WI38 (cell line): ENCODE measurements around the gene SPATS2.
"Not testable (repeated sequence)": the region's sequence is repeated elsewhere in the genome, so short reads cannot be mapped to it uniquely, and the experiment has no call there.

ENCODE experiments used
- H3K4me3 ChIP-seq: 2 replicates; pipeline ENCODE4 v1.5.1; 2011; ENCODE audit warnings: low read depth, mild to moderate bottlenecking, control low read depth, low read length
- CTCF ChIP-seq: IDR thresholded peaks from 2 replicates; pipeline ENCODE4 v1.5.1; 2012; ENCODE audit warnings: low read depth, mild to moderate bottlenecking, control low read depth, low read length

Gene SPATS2

GRCh38 chr12:49417558-49417957 is 50.3 kb downstream of the SPATS2 start:
- no peak overlapping the region for H3K4me3 ChIP-seq
- no peak for TF ChIP-seq CTCF

GRCh38 chr12:49420556-49420955 is 53.3 kb downstream of the SPATS2 start:
- no peak for TF ChIP-seq CTCF
- no peak overlapping the region for H3K4me3 ChIP-seq

- no peak for TF ChIP-seq CTCF
- no peak overlapping the region for H3K4me3 ChIP-seq
Measured at GRCh38 chr12:49422114-49422513, 54.9 kb downstream of the SPATS2 start.

- TF ChIP-seq CTCF, result no peak
- H3K4me3 ChIP-seq, result no peak overlapping the region
Measured at GRCh38 chr12:49428793-49429192, 61.5 kb downstream of the SPATS2 start.

GRCh38 chr12:49432616-49433015 is 65.4 kb downstream of the SPATS2 start:
- no peak for TF ChIP-seq CTCF
- no peak overlapping the region for H3K4me3 ChIP-seq

- H3K4me3 ChIP-seq, result not testable (repeated sequence)
Measured at GRCh38 chr12:49436799-49437198, 69.5 kb downstream of the SPATS2 start.

- no peak for TF ChIP-seq CTCF
- no peak overlapping the region for H3K4me3 ChIP-seq
Measured at GRCh38 chr12:49439042-49439441, 71.8 kb downstream of the SPATS2 start.

GRCh38 chr12:49440035-49440434 is 72.8 kb downstream of the SPATS2 start:
- H3K4me3 ChIP-seq, result no peak overlapping the region
- no peak for TF ChIP-seq CTCF
